Ovary (tissue), 9 donors: ENCODE data around the gene F10. TPM values are rescaled to one million over a fixed set of nuclear protein-coding genes. Genes with fewer than 3 reads are reported as not detected.

Experiments
- DNase-seq, 5 donors: peaks; one replicate each; pipeline ENCODE4 v3.0.0-alpha.2; 2019 to 2020
- H3K27ac ChIP-seq, 2 donors: fragments of 200-600 bp; one replicate each; pipeline versions ENCODE4 v1.5.1 to v1.8.0; 2019 to 2022
- H3K27me3 ChIP-seq: fragments of 200-600 bp; one replicate; pipeline ENCODE4 v1.8.0; 2022
- H3K36me3 ChIP-seq: fragments of 200-600 bp; sonication (generic); one replicate; pipeline ENCODE4 v1.5.1; 2019
- H3K4me1 ChIP-seq: one replicate; pipeline ENCODE4 v1.8.1; 2013; ENCODE audit warnings: mild to moderate bottlenecking, moderate library complexity; ENCODE audit not compliant: insufficient read depth
- H3K4me3 ChIP-seq: fragments of 200-600 bp; sonication (generic); one replicate; pipeline ENCODE4 v1.5.1; 2017
- H3K9me3 ChIP-seq, 2 donors: fragments of 200-600 bp in 1 of 2; sonication (generic) in 1 of 2; one replicate each; pipeline versions ENCODE4 v1.5.1 to v1.8.1; 2013 to 2019; ENCODE audit warnings: mild to moderate bottlenecking in 1 of 2, moderate library complexity in 1 of 2
- CTCF ChIP-seq, 3 donors: fragments of 450-650 bp in 2 of 3; fragments of 200-600 bp in 1 of 3; IDR thresholded peaks; one replicate each; pipeline versions ENCODE4 v1.5.1 to v1.8.0; 2016 to 2022; ENCODE audit warnings: antibody characterized with exemption in 3 of 3, mild to moderate bottlenecking in 1 of 3
- EP300 ChIP-seq: sonication (generic); formaldehyde crosslinking; IDR thresholded peaks from one replicate; pipeline ENCODE4 v1.6.1; 2017; ENCODE audit warnings: antibody characterized with exemption
- POLR2A ChIP-seq: fragments of 450-650 bp; IDR thresholded peaks from one replicate; pipeline ENCODE4 v1.6.1; 2017; ENCODE audit warnings: antibody characterized with exemption, mild to moderate bottlenecking, moderate library complexity
- WGBS, 3 donors: extraction: QIAGEN DNeasy Blood & Tissue Kit in 1 of 3; methylation state at CpG; one replicate each; pipeline versions ENCODE4 v1.1.5 to v1.1.7; 2013 to 2017; 5-methylcytosine and 5-hydroxymethylcytosine counted together
- intact Hi-C, 4 donors: fragments of 100-400 bp; cut with DNase I; formaldehyde crosslinking; loops; one replicate each; pipeline versions ENCODE4 v1.11.0 to v1.15.1; 2022 to 2023
- polyA plus RNA-seq, 2 donors: library from polyadenylated mRNA; stranded (reverse); fragments of 200-250 nt in 1 of 2; fragments of 350-450 nt in 1 of 2; fragmentation: Illumina TruSeq in 1 of 2; extraction: RNeasy Lipid Tissue Mini Kit (QIAGEN cat#74804) in 1 of 2; gene quantifications; one replicate each; pipeline ENCODE4 v1.2.3, GENCODE V29; 2013 to 2014
- total RNA-seq, 7 donors: library from RNA; depleted of rRNA in 2 of 7; stranded (reverse); fragments of >200 nt in 2 of 7; fragmentation: NEBNext Ultra II Directional in 3 of 7; extraction: Animal tissue kit (Norgen Biotek cat#: 25700) in 3 of 7; gene quantifications; one replicate each; pipeline versions ENCODE4 v1.1.0 to v1.2.4, GENCODE V29; 2016 to 2023
- donor health status: DM: no; HTN: no; CAD: no; lungs with moderate emphysema.
- donor health status: DM: no; HTN: no; CAD: no.
- donor health status: Bipolar disorder and iron deficiency.
- donor health status: DM: yes; HTN: yes; CAD: no.
- donor health status: DM: no; HTN: no; CAD: no.
- donor health status: DM: yes; HTN: yes; CAD: no.

Gene F10
- total and polyA plus RNA-seq, 9 donors: 13.8 to 41.7 (median 28.3) TPM

DNA sequence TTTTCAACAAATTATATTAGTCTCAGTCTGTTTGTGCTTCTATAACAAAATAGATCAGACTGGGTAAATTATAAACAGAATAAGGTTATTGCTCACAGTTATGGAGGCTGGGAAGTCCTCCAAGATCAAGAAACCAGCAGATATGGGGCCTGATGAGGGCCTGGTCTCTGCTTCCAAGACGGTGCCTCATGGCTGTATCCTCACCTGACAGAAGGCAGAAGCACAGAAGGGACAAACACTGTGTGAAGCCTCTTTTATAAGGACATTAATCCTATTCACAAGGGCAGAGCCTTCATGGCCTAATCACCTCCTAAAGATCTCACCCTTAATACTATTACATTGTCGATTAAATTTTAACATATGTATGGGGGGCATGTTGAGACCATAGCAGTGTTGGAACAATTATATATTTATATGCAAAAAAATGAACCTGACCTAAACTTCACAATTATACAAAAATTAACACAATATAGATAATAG lies 12.7 kb downstream of the F10 start:
- Histone ChIP-seq H3K27me3 (no peaks in the 10 kb centered on the region), H3K36me3 (no peaks in the 10 kb centered on the region), H3K27ac (no peak overlapping the region), H3K4me1 (peaks cover 1% of the 10 kb centered on the region), H3K4me3 (no peak overlapping the region), H3K9me3 (no peaks in the 10 kb centered on the region)
- intact Hi-C loops: no loop called here
- TF ChIP-seq CTCF (IDR thresholded peaks at IDR 0.05) (no peak), POLR2A (no peak), EP300 (no peak)
- no peak for DNase-seq
- WGBS, 3 donors: 81 to 91% (median 86%) methylated on average over 2 of the region's 2 CpGs

GRCh38 chr13:113137691-113138298 lies 15.2 kb downstream of the F10 start:
- Histone ChIP-seq H3K27ac (no peak overlapping the region), H3K36me3 (no peaks in the 10 kb centered on the region), H3K4me3 (no peak overlapping the region), H3K27me3 (no peaks in the 10 kb centered on the region), H3K4me1 (peaks cover 1% of the 10 kb centered on the region), H3K9me3 (no peaks in the 10 kb centered on the region)
- TF ChIP-seq CTCF (IDR thresholded peaks at IDR 0.05): no peak
- DNase-seq: peak in 1 of 5 donors; percentile 2
- 91 to 95% (median 93%) methylated on average over 11 of the region's 11 CpGs for WGBS, 3 donors
- intact Hi-C loops: no loop called here

- 36 to 54% (median 40%) methylated on average over 16 of the region's 16 CpGs for WGBS, 3 donors
- H3K4me1 ChIP-seq: peaks cover 1% of the 10 kb centered on the region
- DNase-seq: peak in 2 of 5 donors; percentile 27 to 38
- H3K36me3 ChIP-seq: no peaks in the 10 kb centered on the region
- H3K27me3 ChIP-seq: no peaks in the 10 kb centered on the region
- no peak overlapping the region for H3K4me3 ChIP-seq
- intact Hi-C loops: no loop called here
- H3K27ac ChIP-seq: peak overlapping the region in 1 of 2 donors; percentile 13
- TF ChIP-seq CTCF (IDR thresholded peaks at IDR 0.05): no peak
- TF ChIP-seq EP300: no peak
- TF ChIP-seq POLR2A: no peak
- no peaks in the 10 kb centered on the region for H3K9me3 ChIP-seq
Observed at GRCh38 chr13:113138792-113139551, 16.4 kb downstream of the F10 start.

- Histone ChIP-seq H3K4me1 (peaks cover 1% of the 10 kb centered on the region), H3K9me3 (no peaks in the 10 kb centered on the region), H3K36me3 (no peaks in the 10 kb centered on the region), H3K4me3 (no peak overlapping the region), H3K27ac (no peak overlapping the region), H3K27me3 (no peaks in the 10 kb centered on the region)
- 86 to 92% (median 90%) methylated on average over 5 of the region's 5 CpGs for whole genome bisulfite sequencing, 3 donors
- intact Hi-C loops: no loop called here
- TF ChIP-seq POLR2A: no peak
- no peak for TF ChIP-seq EP300
- peak in 1 of 5 donors; percentile 2 for DNase-seq
Observed at GRCh38 chr13:113139577-113139976, 17.0 kb downstream of the F10 start.
